GM18502 (cell line): ENCODE data around the gene PDGFB.
A peak's percentile ranks its signal among the peaks of the same experiment; 100 is the strongest.

Source experiments
- ATAC-seq: cut with Tn5 transposase; IDR thresholded peaks from one replicate; pipeline ENCODE4 v1.9.1; 2021; ENCODE audit warnings: mild to moderate bottlenecking; ENCODE audit not compliant: unreplicated experiment, poor library complexity

Gene PDGFB

GRCh38 chr22:39278040-39278439 lies 33.3 kb upstream of the PDGFB start:
- ATAC-seq: no peak

GRCh38 chr22:39277142-39277607 lies 32.4 kb upstream of the PDGFB start:
- ATAC-seq: no peak

DNA sequence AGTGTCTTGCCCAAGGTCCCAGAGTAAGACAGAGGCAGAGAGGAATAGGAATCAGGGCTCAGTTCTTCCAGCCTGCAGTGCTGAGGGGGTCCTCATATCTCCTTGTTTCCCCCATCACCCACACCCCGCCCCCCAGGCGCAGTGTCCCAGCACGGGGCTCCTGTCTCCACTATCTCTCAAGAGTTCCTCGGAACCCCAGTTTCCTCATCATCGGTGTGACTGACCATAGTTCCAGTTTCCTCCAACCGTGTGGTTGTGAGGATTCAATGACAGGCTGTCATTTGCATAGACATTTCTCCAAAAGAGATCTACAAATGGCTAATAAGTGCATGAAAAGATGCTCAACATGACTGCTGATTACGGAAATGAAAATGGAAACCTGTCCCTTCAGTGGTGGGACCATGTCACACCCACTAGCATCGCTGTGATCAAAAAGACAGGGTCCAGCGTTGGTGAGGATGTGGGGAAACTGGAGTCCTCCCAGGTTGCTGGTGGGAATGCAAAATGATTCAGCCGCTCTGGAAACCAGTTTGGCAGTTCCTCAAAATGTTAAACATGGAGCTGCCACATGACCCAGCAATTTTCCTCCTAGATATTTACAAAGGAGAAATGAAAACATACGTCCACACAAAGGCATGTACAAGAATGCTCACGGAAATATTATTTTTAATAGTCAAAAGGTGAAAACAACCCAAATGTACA lies 31.8 kb upstream of the PDGFB start:
- no peak for ATAC-seq

DNA sequence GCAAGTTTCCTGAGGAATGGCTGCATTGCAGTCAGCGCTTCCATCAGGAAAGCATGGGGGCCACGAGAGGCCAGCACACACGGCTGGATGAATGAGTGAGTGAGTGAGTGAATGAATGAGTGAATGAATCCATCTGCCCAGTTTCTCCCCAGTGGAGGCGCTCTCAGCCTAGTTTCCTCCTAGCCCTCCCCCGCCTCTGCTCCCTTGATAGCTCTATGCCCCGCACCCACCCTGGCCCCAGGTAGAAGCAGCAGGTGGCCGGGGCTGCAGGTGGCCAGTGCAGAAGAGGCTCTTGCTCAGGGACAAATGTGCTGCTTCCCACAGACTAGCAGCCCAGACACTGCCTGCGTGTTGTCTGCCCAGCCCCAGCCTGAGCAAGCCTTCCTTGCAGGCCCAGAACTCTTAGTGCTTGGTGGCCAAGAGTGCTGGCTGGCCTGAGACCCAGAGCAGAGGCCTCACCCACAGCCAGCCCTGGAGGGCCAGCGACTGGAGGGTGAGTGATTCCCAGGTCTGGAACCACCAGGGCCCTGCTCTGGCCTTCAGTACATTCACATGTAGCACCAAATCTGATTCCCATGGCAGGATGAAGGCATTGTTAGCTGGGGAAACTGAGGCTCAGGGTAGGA lies 31.1 kb upstream of the PDGFB start:
- no peak for ATAC-seq

GRCh38 chr22:39273950-39274887 lies 29.4 kb upstream of the PDGFB start:
- ATAC-seq: no peak

- ATAC-seq: no peak
Observed at GRCh38 chr22:39270792-39271191, 26.0 kb upstream of the PDGFB start.

GRCh38 chr22:39270280-39270679 lies 25.5 kb upstream of the PDGFB start:
- no peak for ATAC-seq

- no peak for ATAC-seq
Observed at GRCh38 chr22:39269095-39269790, 24.5 kb upstream of the PDGFB start.

GRCh38 chr22:39268645-39269044 lies 23.9 kb upstream of the PDGFB start:
- ATAC-seq: no peak

GRCh38 chr22:39267974-39268373 lies 23.2 kb upstream of the PDGFB start:
- no peak for ATAC-seq

- ATAC-seq: peak; percentile 85
Observed at GRCh38 chr22:39266398-39267030, 21.7 kb upstream of the PDGFB start.

GRCh38 chr22:39265143-39265886 lies 20.5 kb upstream of the PDGFB start:
- no peak for ATAC-seq

- no peak for ATAC-seq
Observed at GRCh38 chr22:39264349-39265038, 19.7 kb upstream of the PDGFB start.

DNA sequence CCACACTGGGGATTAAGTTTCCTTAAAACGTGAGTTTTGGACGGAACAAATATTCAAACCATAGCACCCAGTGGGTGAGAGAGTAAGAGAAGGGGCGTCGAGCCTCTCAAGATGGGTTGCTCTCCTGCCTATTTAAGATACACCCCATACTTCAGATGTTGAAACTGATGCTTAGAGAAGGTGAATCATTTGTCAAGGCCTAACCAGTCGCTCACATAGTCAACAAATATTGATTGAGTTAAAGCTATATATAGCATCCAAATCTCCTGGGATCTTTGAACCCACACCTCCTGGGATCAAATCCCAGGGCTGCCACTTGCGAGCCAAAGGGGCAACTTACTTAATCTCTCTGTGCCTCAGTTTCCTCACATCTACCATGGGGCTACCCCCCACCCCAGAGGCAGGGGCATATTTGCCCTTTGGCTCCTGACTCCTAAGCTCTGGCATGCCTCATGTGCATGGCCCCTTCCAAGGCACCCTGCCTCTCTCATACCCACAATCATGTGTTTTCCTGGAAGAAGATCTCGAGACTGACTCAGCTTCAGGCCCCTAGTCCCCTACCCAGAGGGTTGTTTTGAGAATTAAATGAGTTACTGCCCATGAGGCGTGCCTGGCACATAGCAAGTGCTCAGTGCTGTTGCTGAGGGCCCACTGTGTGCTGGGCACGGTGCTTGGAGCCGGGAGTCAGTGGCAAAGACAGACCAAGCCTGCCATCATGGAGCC lies 19.0 kb upstream of the PDGFB start:
- ATAC-seq: no peak

DNA sequence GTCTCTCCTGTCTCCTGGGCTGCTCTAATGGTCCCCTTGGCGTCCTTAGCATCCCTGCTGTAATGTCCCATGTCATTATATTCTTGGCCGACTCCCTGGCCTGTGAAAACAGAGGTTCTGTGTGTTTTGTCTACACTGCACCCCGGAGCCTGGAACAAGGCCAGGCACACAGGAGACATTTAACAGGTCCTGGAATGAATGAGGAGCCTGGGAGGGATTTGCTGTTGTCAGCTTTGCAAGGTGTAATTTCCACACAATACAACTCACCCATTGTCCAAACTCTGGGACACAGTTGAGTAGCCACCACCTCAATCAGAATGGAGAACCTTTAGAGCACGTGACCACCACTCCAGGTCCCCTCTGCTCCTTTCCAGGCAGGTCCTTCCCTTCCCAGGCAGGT lies 14.9 kb upstream of the PDGFB start:
- no peak for ATAC-seq

DNA sequence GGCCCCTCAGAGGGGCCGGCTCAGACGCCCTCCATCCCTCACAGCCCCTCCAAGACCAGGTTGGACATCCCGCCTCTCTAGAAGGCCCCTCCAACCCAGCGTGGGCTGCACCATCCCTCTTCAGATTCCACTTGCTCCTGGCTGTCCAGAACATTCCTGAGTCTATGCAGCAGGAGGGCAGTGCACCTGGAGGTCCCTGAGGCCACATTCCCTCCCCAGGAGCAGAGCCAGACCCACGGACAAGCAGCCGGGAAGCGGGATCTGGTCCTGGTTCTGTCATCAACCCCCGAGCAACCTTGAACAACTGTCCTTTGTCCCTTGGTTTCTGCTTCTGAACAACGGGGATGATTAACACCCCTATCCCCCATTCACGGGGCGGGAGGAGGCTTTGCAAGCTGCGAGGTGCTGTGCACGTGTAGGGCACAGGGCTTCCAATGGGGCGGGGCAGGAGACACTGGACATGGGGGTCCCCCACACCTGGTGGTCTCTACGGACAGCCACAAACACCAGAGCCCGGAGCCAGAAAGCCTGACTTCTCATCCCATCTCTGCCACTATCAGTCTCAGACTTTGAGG lies 13.2 kb upstream of the PDGFB start:
- ATAC-seq: no peak

GRCh38 chr22:39256979-39257378 lies 12.2 kb upstream of the PDGFB start:
- ATAC-seq: no peak

GRCh38 chr22:39256186-39256552 lies 11.4 kb upstream of the PDGFB start:
- no peak for ATAC-seq
